ENCODE data around the gene CREB1. TPM values are rescaled to one million over a fixed set of nuclear protein-coding genes. Genes with fewer than 3 reads are reported as not detected.
A peak's percentile ranks its signal among the peaks of the same experiment; 100 is the strongest.

The CREB1 gene
- total RNA-seq, 1 donor from 2014 or later = 97.0 TPM

DNA sequence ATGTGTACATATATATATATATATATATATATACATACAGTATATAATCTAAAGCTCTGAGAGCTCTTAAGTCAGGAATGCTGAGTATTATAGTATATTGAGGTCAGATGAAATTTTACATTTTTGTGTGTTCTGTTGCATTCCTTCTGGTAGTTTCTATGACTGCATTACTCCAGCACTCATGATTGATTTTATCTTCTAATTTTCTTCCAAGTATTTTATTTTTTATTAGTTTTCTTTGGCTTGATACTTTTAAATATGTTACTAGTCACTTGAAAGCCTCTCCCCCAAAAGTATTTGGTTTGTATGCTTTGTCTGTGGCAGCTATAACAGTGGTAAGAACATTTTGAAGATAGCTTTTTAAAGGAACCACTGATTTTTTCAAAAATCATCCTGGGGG, 70.5 kb downstream of the CREB1 start:
- no peak for TF ChIP-seq CTCF (IDR thresholded peaks at IDR 0.05; ENCODE audit: unreplicated experiment)
- H3K9me3 Mint-ChIP-seq = no peaks in the 10 kb centered on the region
- H3K4me3 Mint-ChIP-seq = no peak overlapping the region
- H3K36me3 Mint-ChIP-seq = peaks cover 19% of the 10 kb centered on the region
- no peaks in the 10 kb centered on the region for H3K27me3 Mint-ChIP-seq (ENCODE audit: low read depth)
- H3K4me1 Mint-ChIP-seq = peaks cover 22% of the 10 kb centered on the region
- H3K27ac Mint-ChIP-seq = peak overlapping the region; percentile 49
- DNase-seq (ENCODE audit: low spot score in 2 of 2, unreplicated experiment in 2 of 2) = no peak

- Mint-ChIP-seq H3K27ac (peak overlapping the region; percentile 14), H3K36me3 (peaks cover 15% of the 10 kb centered on the region), H3K4me1 (peaks cover 22% of the 10 kb centered on the region), H3K4me3 (no peak overlapping the region), H3K27me3 (ENCODE audit: low read depth) (no peaks in the 10 kb centered on the region), H3K9me3 (no peaks in the 10 kb centered on the region)
- DNase-seq (ENCODE audit: low spot score in 2 of 2, unreplicated experiment in 2 of 2) = no peak
- TF ChIP-seq CTCF (IDR thresholded peaks at IDR 0.05; ENCODE audit: unreplicated experiment) = no peak
These were observed 72.0 kb downstream of the CREB1 start for GRCh38 chr2:207601774-207602173.

DNA sequence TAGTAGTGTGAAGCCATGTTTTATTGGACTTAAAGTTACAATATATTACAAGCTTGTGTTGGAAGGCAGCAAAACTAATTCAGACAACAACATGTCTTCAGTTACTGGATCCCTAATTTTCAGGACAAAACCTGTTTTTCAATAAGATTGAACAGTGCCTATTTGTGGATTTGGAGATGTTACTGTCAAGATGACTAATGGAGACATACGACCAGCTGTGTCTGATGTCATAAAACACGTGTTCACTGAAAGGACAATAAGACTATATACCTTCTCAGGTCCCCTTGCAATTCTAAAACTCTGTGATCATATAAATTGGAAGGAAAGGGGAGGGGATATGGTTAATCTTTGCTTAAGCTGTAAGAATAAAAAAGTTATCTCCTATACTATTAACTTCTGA, 73.7 kb downstream of the CREB1 start:
- Mint-ChIP-seq H3K27me3 (ENCODE audit: low read depth) (no peaks in the 10 kb centered on the region), H3K9me3 (peaks cover 5% of the 10 kb centered on the region), H3K36me3 (peaks cover 16% of the 10 kb centered on the region), H3K27ac (peak overlapping the region; percentile 31), H3K4me1 (peaks cover 22% of the 10 kb centered on the region), H3K4me3 (no peak overlapping the region)
- no peak for TF ChIP-seq CTCF (IDR thresholded peaks at IDR 0.05; ENCODE audit: unreplicated experiment)
- no peak for DNase-seq (ENCODE audit: low spot score in 2 of 2, unreplicated experiment in 2 of 2)

DNA sequence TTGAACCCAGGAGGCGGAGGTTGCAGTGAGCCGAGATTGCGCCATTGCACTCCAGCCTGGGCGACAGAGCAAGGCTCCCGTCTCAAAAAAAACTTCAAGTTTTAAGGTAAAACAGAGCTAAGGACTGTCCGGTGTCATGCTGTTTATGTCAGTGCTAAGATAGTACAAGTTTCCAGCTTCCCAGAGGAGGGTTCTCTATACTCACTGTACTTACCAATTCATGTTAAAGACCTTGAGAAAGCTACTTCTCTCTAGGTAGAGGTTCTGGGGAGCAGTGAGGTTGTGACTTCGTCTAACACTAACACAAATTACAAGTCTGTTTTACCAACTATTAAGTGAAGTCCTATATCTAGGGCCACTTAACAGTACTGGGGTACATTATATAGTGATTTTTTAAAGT, 76.6 kb downstream of the CREB1 start:
- H3K4me1 Mint-ChIP-seq = peaks cover 5% of the 10 kb centered on the region
- H3K36me3 Mint-ChIP-seq = peaks cover 21% of the 10 kb centered on the region
- H3K27me3 Mint-ChIP-seq (ENCODE audit: low read depth) = no peaks in the 10 kb centered on the region
- no peak for TF ChIP-seq CTCF (IDR thresholded peaks at IDR 0.05; ENCODE audit: unreplicated experiment)
- no peak overlapping the region for H3K27ac Mint-ChIP-seq
- H3K4me3 Mint-ChIP-seq = no peak overlapping the region
- peaks cover 10% of the 10 kb centered on the region for H3K9me3 Mint-ChIP-seq
- no peak for DNase-seq (ENCODE audit: low spot score in 2 of 2, unreplicated experiment in 2 of 2)

DNA sequence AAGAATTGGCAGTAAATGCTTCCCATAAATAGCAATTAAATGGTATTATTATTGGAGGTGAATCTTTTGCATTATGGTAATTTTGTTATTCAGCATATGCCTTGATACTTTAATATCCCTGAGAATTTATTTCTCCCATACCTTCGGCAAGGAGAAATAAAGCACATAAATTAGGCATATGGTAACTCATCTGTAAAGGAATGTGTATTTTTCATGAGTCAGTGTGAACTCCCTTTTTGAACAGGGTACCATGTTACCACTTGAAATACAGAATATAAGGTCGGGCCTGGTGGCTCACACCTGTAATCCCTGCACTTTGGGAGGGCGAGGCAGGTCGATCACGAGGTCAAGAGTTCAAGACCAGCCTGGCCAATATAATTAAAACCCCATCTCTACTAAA, 77.1 kb downstream of the CREB1 start:
- no peak overlapping the region for H3K27ac Mint-ChIP-seq
- DNase-seq (ENCODE audit: low spot score in 2 of 2, unreplicated experiment in 2 of 2) = no peak
- H3K9me3 Mint-ChIP-seq = peaks cover 10% of the 10 kb centered on the region
- no peak for TF ChIP-seq CTCF (IDR thresholded peaks at IDR 0.05; ENCODE audit: unreplicated experiment)
- H3K4me3 Mint-ChIP-seq = no peak overlapping the region
- no peaks in the 10 kb centered on the region for H3K27me3 Mint-ChIP-seq (ENCODE audit: low read depth)
- H3K36me3 Mint-ChIP-seq = peaks cover 21% of the 10 kb centered on the region
- H3K4me1 Mint-ChIP-seq = peaks cover 1% of the 10 kb centered on the region

GRCh38 chr2:207612714-207613113, 83.0 kb downstream of the CREB1 start:
- H3K27me3 Mint-ChIP-seq (ENCODE audit: low read depth) = no peaks in the 10 kb centered on the region
- peaks cover 28% of the 10 kb centered on the region for H3K36me3 Mint-ChIP-seq
- peaks cover 10% of the 10 kb centered on the region for H3K9me3 Mint-ChIP-seq
- no peak for DNase-seq (ENCODE audit: low spot score in 2 of 2, unreplicated experiment in 2 of 2)
- no peak overlapping the region for H3K27ac Mint-ChIP-seq
- TF ChIP-seq CTCF (IDR thresholded peaks at IDR 0.05; ENCODE audit: unreplicated experiment) = no peak
- H3K4me3 Mint-ChIP-seq = no peak overlapping the region
- H3K4me1 Mint-ChIP-seq = peaks cover 13% of the 10 kb centered on the region

Measured in mesothelial cell of epicardium (in vitro differentiated cells).